Activated naive CD8-positive, alpha-beta T cell treated with anti-CD3 and anti-CD28 coated beads, Interleukin-2, amount 10 ng/mL, durations not matched to agents 7 days and 5 days (primary cell): ENCODE data around the gene HLA-F. TPM values are rescaled to one million over a fixed set of nuclear protein-coding genes. Genes with fewer than 3 reads are reported as not detected.

Experiments
- ATAC-seq: fragments of 150-1000 bp; cut with Tn5 transposase; one replicate; pipeline ENCODE4 v1.10.0; 2021; ENCODE audit warnings: low read depth, moderate library complexity
- POLR2A ChIA-PET: fragments of 350-600 bp; sonication (Branson Sonifier 250); formaldehyde crosslinking; loops from one replicate; lab custom pipeline; 2021; ENCODE audit warnings: antibody characterized with exemption; lab: Charles Lee
- DNase-seq: peaks from one replicate; pipeline ENCODE4 v3.0.0; 2021
- H3K27ac Mint-ChIP-seq: one replicate; pipeline ENCODE4 v1.8.0; 2022; ENCODE audit warnings: mild to moderate bottlenecking, mixed read lengths
- H3K27me3 Mint-ChIP-seq: one replicate; pipeline ENCODE4 v1.8.0; 2022; ENCODE audit warnings: mild to moderate bottlenecking, moderate library complexity, mixed read lengths
- H3K36me3 Mint-ChIP-seq: one replicate; pipeline ENCODE4 v1.8.0; 2021; ENCODE audit warnings: mild to moderate bottlenecking, mixed read lengths
- H3K4me1 Mint-ChIP-seq: one replicate; pipeline ENCODE4 v1.8.0; 2021; ENCODE audit warnings: mixed read lengths
- H3K4me3 Mint-ChIP-seq: one replicate; pipeline ENCODE4 v1.8.0; 2022; ENCODE audit warnings: mild to moderate bottlenecking, moderate library complexity, mixed read lengths
- H3K9me3 Mint-ChIP-seq: one replicate; pipeline ENCODE4 v1.8.0; 2021; ENCODE audit warnings: mixed read lengths
- total RNA-seq, 2 experiments: library from RNA; stranded (reverse); gene quantifications; one replicate each; pipeline ENCODE4 v1.2.3, GENCODE V29; 2021

Gene HLA-F
- total RNA-seq: 100 to 1,000 TPM; 502 to 534 TPM

GRCh38 chr6:29723262-29723665, at the start of gene HLA-F:
Gene HLA-F, plus strand, starts transcription at chr6:29723434. Its CDS starts 30 bp downstream, at chr6:29723464.
- DNase-seq: peak; percentile 76
- peaks cover 40% of the 10 kb centered on the region for H3K4me1 Mint-ChIP-seq
- POLR2A ChIA-PET: interaction anchor here (1.3 to 1.8 kb wide), 3 partner anchors 14 to 26 kb away, joined by 6 to 9 read pairs (median 6); no protein-coding TSS in a partner anchor
- ATAC-seq: peak; percentile 81
- peak within 1 kb of the TSS; percentile 94 for H3K4me3 Mint-ChIP-seq
- peaks cover 41% of the 10 kb centered on the region for H3K36me3 Mint-ChIP-seq
- no peaks in the 10 kb centered on the region for H3K9me3 Mint-ChIP-seq
- H3K27me3 Mint-ChIP-seq: no peaks in the 10 kb centered on the region
- H3K27ac Mint-ChIP-seq: peak within 1 kb of the TSS; percentile 86

- no peak for ATAC-seq
- POLR2A ChIA-PET: no interaction called here
- no peak overlapping the region for H3K4me3 Mint-ChIP-seq
- peaks cover 14% of the 10 kb centered on the region for H3K36me3 Mint-ChIP-seq
- peaks cover 20% of the 10 kb centered on the region for H3K4me1 Mint-ChIP-seq
- no peak overlapping the region for H3K27ac Mint-ChIP-seq
- no peaks in the 10 kb centered on the region for H3K9me3 Mint-ChIP-seq
- no peak for DNase-seq
- H3K27me3 Mint-ChIP-seq: no peaks in the 10 kb centered on the region
These were observed 49.2 kb upstream of the HLA-F start for GRCh38 chr6:29674008-29674407.

GRCh38 chr6:29675561-29675960, 47.7 kb upstream of the HLA-F start:
- ATAC-seq: no peak
- Mint-ChIP-seq H3K4me1 (peaks cover 29% of the 10 kb centered on the region), H3K27ac (no peak overlapping the region), H3K36me3 (peaks cover 14% of the 10 kb centered on the region), H3K27me3 (no peaks in the 10 kb centered on the region), H3K4me3 (no peak overlapping the region), H3K9me3 (no peaks in the 10 kb centered on the region)
- no peak for DNase-seq
- POLR2A ChIA-PET: no interaction called here

- DNase-seq: no peak
- Mint-ChIP-seq H3K9me3 (no peaks in the 10 kb centered on the region), H3K27me3 (no peaks in the 10 kb centered on the region), H3K27ac (peak overlapping the region; percentile 88), H3K36me3 (peaks cover 15% of the 10 kb centered on the region), H3K4me3 (no peak overlapping the region), H3K4me1 (peaks cover 31% of the 10 kb centered on the region)
- POLR2A ChIA-PET: interaction anchor here (1.2 kb wide), 1 partner anchor 87 kb away, joined by 3 read pairs; no protein-coding TSS in a partner anchor
- ATAC-seq: peak; percentile 31
These were observed 46.1 kb upstream of the HLA-F start for GRCh38 chr6:29676981-29677601.

- H3K36me3 Mint-ChIP-seq: peaks cover 9% of the 10 kb centered on the region
- no peaks in the 10 kb centered on the region for H3K9me3 Mint-ChIP-seq
- peaks cover 31% of the 10 kb centered on the region for H3K4me1 Mint-ChIP-seq
- H3K4me3 Mint-ChIP-seq: peak overlapping the region; percentile 37
- DNase-seq (no peak), ATAC-seq (no peak)
- H3K27ac Mint-ChIP-seq: peak overlapping the region; percentile 43
- no peaks in the 10 kb centered on the region for H3K27me3 Mint-ChIP-seq
- POLR2A ChIA-PET: no interaction called here
These were observed 45.1 kb upstream of the HLA-F start for GRCh38 chr6:29678114-29678513.

GRCh38 chr6:29679962-29680361, 43.3 kb upstream of the HLA-F start:
- ATAC-seq (no peak), DNase-seq (no peak)
- H3K4me3 Mint-ChIP-seq: peak overlapping the region; percentile 91
- H3K4me1 Mint-ChIP-seq: peaks cover 36% of the 10 kb centered on the region
- peak overlapping the region; percentile 72 for H3K27ac Mint-ChIP-seq
- POLR2A ChIA-PET: interaction anchor here (1.7 kb wide), 1 partner anchor 29 kb away, joined by 4 read pairs; no protein-coding TSS in a partner anchor
- no peaks in the 10 kb centered on the region for H3K27me3 Mint-ChIP-seq
- peaks cover 2% of the 10 kb centered on the region for H3K36me3 Mint-ChIP-seq
- H3K9me3 Mint-ChIP-seq: no peaks in the 10 kb centered on the region

- DNase-seq (peak; percentile 54), ATAC-seq (peak; percentile 41)
- POLR2A ChIA-PET: interaction anchor here (1.0 to 1.7 kb wide), 2 partner anchors 28 to 69 kb away, joined by 3 to 4 read pairs; no protein-coding TSS in a partner anchor
- Mint-ChIP-seq H3K9me3 (no peaks in the 10 kb centered on the region), H3K4me1 (peaks cover 36% of the 10 kb centered on the region), H3K36me3 (peaks cover 2% of the 10 kb centered on the region), H3K27me3 (no peaks in the 10 kb centered on the region), H3K4me3 (peak overlapping the region; percentile 91), H3K27ac (peak overlapping the region; percentile 72)
These were observed 42.8 kb upstream of the HLA-F start for GRCh38 chr6:29680416-29680815.

- peak within 1 kb of the TSS; percentile 91 for H3K4me3 Mint-ChIP-seq
- DNase-seq (peak; percentile 54), ATAC-seq (peak; percentile 15)
- no peaks in the 10 kb centered on the region for H3K27me3 Mint-ChIP-seq
- H3K27ac Mint-ChIP-seq: peak within 1 kb of the TSS; percentile 72
- peaks cover 2% of the 10 kb centered on the region for H3K36me3 Mint-ChIP-seq
- no peaks in the 10 kb centered on the region for H3K9me3 Mint-ChIP-seq
- peaks cover 36% of the 10 kb centered on the region for H3K4me1 Mint-ChIP-seq
- POLR2A ChIA-PET: interaction anchor here (0.7 to 1.7 kb wide), 3 partner anchors 28 to 84 kb away, joined by 3 to 4 read pairs (median 4); no protein-coding TSS in a partner anchor
These were observed 42.3 kb upstream of the HLA-F start, which contains the start of gene ZFP57 for GRCh38 chr6:29680904-29681303. Gene ZFP57, minus strand, starts transcription at chr6:29681152. Its CDS starts 4,149 bp downstream, at chr6:29677003.

GRCh38 chr6:29681811-29682210, 41.4 kb upstream of the HLA-F start:
- Mint-ChIP-seq H3K27me3 (peaks cover 2% of the 10 kb centered on the region), H3K4me1 (peaks cover 34% of the 10 kb centered on the region), H3K9me3 (no peaks in the 10 kb centered on the region), H3K27ac (peak overlapping the region; percentile 25), H3K4me3 (no peak overlapping the region), H3K36me3 (peaks cover 2% of the 10 kb centered on the region)
- ATAC-seq (no peak), DNase-seq (no peak)
- POLR2A ChIA-PET: interaction anchor here (1.7 kb wide), 1 partner anchor 27 kb away, joined by 4 read pairs; no protein-coding TSS in a partner anchor

GRCh38 chr6:29685718-29686326, 37.4 kb upstream of the HLA-F start:
- DNase-seq: no peak
- Mint-ChIP-seq H3K27me3 (peaks cover 15% of the 10 kb centered on the region), H3K4me1 (peaks cover 9% of the 10 kb centered on the region), H3K9me3 (no peaks in the 10 kb centered on the region), H3K36me3 (no peaks in the 10 kb centered on the region), H3K4me3 (no peak overlapping the region), H3K27ac (no peak overlapping the region)
- ATAC-seq: no peak
- POLR2A ChIA-PET: no interaction called here

- Mint-ChIP-seq H3K27me3 (peaks cover 7% of the 10 kb centered on the region), H3K4me1 (no peaks in the 10 kb centered on the region), H3K9me3 (peaks cover 4% of the 10 kb centered on the region), H3K4me3 (no peak overlapping the region), H3K27ac (no peak overlapping the region), H3K36me3 (peaks cover 2% of the 10 kb centered on the region)
- DNase-seq: no peak
- POLR2A ChIA-PET: no interaction called here
- no peak for ATAC-seq
These were observed 28.6 kb upstream of the HLA-F start for GRCh38 chr6:29694637-29695036.

- H3K27me3 Mint-ChIP-seq: peaks cover 21% of the 10 kb centered on the region
- no peak overlapping the region for H3K4me3 Mint-ChIP-seq
- no peaks in the 10 kb centered on the region for H3K4me1 Mint-ChIP-seq
- no peak overlapping the region for H3K27ac Mint-ChIP-seq
- no peak for DNase-seq
- no peak for ATAC-seq
- H3K9me3 Mint-ChIP-seq: peaks cover 4% of the 10 kb centered on the region
- POLR2A ChIA-PET: interaction anchor here (0.6 kb wide), 1 partner anchor 47 kb away, joined by 3 read pairs; no protein-coding TSS in a partner anchor
- H3K36me3 Mint-ChIP-seq: peaks cover 2% of the 10 kb centered on the region
These were observed 26.8 kb upstream of the HLA-F start for GRCh38 chr6:29696147-29697125.
